GM19238 (cell line): ENCODE measurements around the gene ATG4C.
A peak's percentile ranks its signal among the peaks of the same experiment; 100 is the strongest.
"Not testable (repeated sequence)": the region's sequence is repeated elsewhere in the genome, so short reads cannot be mapped to it uniquely, and the experiment has no call there.

Source experiments
- DNase-seq: peaks from one replicate; pipeline ENCODE4 v3.0.0; 2011; ENCODE audit warnings: low spot score; ENCODE audit not compliant: insufficient read length

Gene ATG4C

GRCh38 chr1:62774006-62774405 is 9.9 kb upstream of the ATG4C start:
- no peak for DNase-seq

GRCh38 chr1:62774971-62775595 is 8.8 kb upstream of the ATG4C start:
- DNase-seq = no peak

- no peak for DNase-seq
Measured at GRCh38 chr1:62778208-62778607, 5.7 kb upstream of the ATG4C start.

- DNase-seq = no peak
Measured at GRCh38 chr1:62781841-62782543, 1.9 kb upstream of the ATG4C start.

GRCh38 chr1:62782544-62783212 is 1.3 kb upstream of the ATG4C start:
- not testable (repeated sequence) for DNase-seq

- no peak for DNase-seq
Measured at GRCh38 chr1:62784509-62785365, 805 bp downstream of the ATG4C start.

- no peak for DNase-seq
Measured at GRCh38 chr1:62790716-62791115, 6.8 kb downstream of the ATG4C start.

- no peak for DNase-seq
Measured at GRCh38 chr1:62794053-62794452, 10.1 kb downstream of the ATG4C start.

GRCh38 chr1:62796221-62796620 is 12.3 kb downstream of the ATG4C start:
- DNase-seq = no peak

GRCh38 chr1:62799688-62800087 is 15.8 kb downstream of the ATG4C start:
- no peak for DNase-seq

GRCh38 chr1:62800281-62800680 is 16.3 kb downstream of the ATG4C start:
- no peak for DNase-seq

GRCh38 chr1:62800825-62801306 is 16.9 kb downstream of the ATG4C start:
- DNase-seq = peak; percentile 49

GRCh38 chr1:62809788-62810187 is 25.9 kb downstream of the ATG4C start:
- DNase-seq = no peak

GRCh38 chr1:62810420-62811274 is 26.7 kb downstream of the ATG4C start:
- DNase-seq = no peak

- DNase-seq = no peak
Measured at GRCh38 chr1:62823556-62823955, 39.6 kb downstream of the ATG4C start.

- DNase-seq = no peak
Measured at GRCh38 chr1:62826901-62827300, 43.0 kb downstream of the ATG4C start.

- not testable (repeated sequence) for DNase-seq
Measured at GRCh38 chr1:62827786-62828185, 43.9 kb downstream of the ATG4C start.

- DNase-seq = no peak
Measured at GRCh38 chr1:62832276-62832675, 48.3 kb downstream of the ATG4C start.

- DNase-seq = no peak
Measured at GRCh38 chr1:62833529-62833928, 49.6 kb downstream of the ATG4C start.

GRCh38 chr1:62834400-62834961 is 50.5 kb downstream of the ATG4C start:
- DNase-seq = no peak
